Breast epithelium (tissue), 3 donors: ENCODE results near the gene ITGB5.

Experiments
- CTCF ChIP-seq, 3 donors: fragments of 450-650 bp; IDR thresholded peaks; one replicate each; pipeline ENCODE4 v1.5.1; 2016 to 2017; ENCODE audit warnings: antibody characterized with exemption in 3 of 3, mild to moderate bottlenecking in 3 of 3, moderate library complexity in 3 of 3
- POLR2AphosphoS5 ChIP-seq, 3 donors: sonication (generic); formaldehyde crosslinking; IDR thresholded peaks; one replicate each; pipeline ENCODE4 v1.6.1; 2017; ENCODE audit warnings: antibody characterized with exemption in 3 of 3

- TF ChIP-seq CTCF (IDR thresholded peaks at IDR 0.05) = no peak
- TF ChIP-seq POLR2AphosphoS5 (IDR thresholded peaks at IDR 0.05) = no peak
These were observed 50.1 kb downstream of the ITGB5 start for GRCh38 chr3:124837065-124837464.
